NOMO-1 treated with DMSO at 0.1 percent for 48 hours (cell line): Measurements from ENCODE around the gene PMEPA1.

Source experiments
- DNase-seq: peaks from one replicate; lab custom pipeline; 2025; ENCODE audit not compliant: unreplicated experiment; lab: John Stamatoyannopoulos, UW

Gene PMEPA1

GRCh38 chr20:57737349-57737748, 27.5 kb upstream of the PMEPA1 start:
- no peak for DNase-seq

- no peak for DNase-seq
These were observed 27.0 kb upstream of the PMEPA1 start for GRCh38 chr20:57736738-57737347.

GRCh38 chr20:57735831-57736737, 26.3 kb upstream of the PMEPA1 start:
- DNase-seq: no peak

GRCh38 chr20:57734754-57735153, 24.9 kb upstream of the PMEPA1 start:
- no peak for DNase-seq

DNA sequence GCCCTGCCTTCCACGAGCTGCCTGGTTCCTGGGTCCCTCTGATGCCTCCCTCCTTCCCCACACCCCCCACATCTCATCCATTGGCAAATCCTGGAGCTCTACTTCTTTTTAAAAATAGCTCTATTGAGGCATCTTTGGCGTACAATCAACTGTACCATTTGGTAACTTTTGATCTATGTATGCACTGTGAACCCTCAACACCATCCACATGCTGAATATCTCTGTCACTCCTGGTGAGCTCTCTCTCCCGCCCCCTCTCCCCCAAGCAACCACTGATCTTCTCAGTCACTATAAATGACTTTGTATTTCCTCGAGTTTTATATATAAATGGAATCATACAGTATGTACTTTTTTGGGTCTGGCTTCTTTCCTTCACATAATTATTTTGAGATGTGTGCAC, 22.4 kb upstream of the PMEPA1 start:
- no peak for DNase-seq

DNA sequence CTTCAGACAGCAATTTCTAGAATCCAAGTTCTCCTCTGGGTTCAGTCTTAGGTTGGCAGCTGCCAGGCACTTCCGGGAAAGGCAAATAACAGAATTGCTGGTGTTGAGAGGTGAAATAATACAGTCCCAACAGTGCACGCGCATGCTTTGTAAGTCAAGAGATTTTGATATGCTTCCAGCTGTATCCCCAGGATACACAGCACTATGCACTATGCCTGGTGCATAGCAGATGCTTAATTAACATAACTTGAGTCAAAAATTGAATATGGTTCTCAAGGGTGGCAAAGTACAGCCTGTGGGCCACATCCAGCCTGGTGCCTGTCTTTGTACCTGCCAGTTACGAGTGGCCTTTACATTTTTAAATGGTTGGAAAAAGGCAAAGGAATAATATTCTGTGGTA, 18.9 kb upstream of the PMEPA1 start:
- DNase-seq: no peak

DNA sequence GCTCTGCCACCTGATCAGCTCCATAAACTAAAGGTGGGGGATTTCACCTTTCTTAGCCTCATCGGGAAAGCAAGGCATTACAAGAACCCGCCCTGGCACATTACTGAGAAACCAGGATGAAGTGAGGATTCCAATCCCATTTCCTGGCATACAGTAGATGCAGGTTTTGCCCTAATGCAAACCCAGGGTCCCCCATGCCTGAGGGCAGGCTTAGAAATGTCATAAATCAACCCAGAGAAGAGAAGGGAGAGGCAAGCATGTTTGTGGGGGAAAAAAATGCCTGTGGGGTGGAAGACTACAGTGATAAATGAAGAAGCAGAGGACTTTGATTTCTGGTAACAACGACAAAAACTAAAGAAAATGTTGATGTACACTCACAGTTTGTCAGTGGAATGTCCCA, 18.0 kb upstream of the PMEPA1 start:
- no peak for DNase-seq

GRCh38 chr20:57725636-57726035, 15.8 kb upstream of the PMEPA1 start:
- no peak for DNase-seq

DNA sequence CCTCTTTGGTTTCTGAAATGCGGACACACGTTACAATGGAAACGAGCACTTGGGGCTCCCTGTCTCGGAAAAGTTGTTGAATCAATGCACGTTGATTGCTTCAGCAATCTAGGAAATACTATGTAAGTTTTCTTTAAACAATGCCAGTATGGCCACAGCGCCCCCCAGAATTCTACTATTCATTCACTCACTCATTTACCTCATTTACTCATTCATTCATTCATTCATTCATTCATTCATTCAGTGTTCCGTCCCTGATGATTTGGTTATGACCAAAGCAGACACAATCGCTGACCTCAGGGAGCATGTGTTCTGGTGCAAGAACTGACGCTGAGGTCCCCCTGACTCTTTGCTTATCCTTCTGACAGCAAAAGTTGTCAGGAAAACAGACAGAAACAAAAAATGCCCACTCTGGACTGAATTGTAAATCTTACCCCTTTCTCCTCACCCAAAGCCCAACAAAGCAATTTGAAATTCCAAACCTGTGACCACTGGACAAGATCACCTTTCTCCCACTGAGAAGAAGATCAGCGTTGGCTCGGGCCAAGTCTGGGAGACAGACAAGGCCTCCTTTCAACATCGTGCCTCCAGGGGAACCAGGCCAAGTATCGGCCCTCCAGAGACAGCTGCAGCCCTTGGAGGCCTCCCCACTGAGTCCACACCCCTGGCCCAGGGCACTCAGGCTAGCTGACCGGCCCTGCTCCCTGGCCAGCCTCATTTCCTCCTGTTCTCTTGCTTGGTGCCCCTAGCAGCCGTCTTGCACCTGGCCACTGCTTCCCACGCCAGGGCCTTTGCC, 15.0 kb upstream of the PMEPA1 start:
- no peak for DNase-seq

- DNase-seq: no peak
These were observed 14.0 kb upstream of the PMEPA1 start for GRCh38 chr20:57723816-57724215.

DNA sequence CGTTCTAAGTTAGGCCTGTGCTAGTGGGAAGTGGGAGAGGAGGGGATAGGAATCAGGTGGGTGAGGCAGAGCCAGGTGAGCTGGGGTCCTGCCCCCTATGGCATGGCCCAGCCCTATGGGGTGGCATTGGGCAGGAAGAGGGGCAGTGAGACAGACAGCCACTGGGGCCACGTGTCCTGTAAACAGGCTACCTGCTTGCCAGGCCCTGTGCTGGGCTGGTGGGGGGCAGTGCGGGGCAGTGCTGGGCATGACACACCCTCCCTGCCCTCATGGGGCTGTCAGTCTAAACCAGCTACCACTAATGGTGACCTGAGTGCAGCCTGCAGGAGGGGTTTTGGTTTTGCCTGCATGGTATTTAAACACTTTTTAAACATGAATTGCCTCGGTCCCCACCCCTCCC, 10.1 kb upstream of the PMEPA1 start:
- DNase-seq: no peak

DNA sequence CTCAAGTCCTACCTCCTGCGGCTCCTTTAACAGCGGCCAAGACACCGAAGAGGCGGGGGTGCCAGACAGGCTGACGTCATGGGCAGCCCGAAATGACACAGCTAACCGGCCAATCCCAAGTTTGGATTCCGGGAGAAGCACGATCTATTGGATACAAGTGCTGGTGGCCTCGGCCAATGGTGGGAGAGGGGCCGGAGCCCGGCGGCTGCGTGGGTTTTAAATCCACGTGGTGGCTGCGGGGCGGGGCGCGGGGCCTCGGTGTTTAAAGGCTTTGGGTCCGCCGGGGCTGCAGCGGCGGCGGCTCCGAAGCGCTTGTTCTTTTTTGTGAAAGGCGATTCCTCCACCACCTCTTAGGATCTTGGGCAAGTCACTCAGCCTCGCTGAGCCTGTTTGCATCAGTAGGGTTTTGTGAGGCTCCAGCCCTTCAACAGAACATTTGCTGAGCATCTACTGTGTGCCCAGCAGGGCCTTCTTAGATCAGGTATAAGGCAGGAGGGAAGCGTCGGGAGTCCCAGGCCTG, 8.7 kb upstream of the PMEPA1 start:
- peak; percentile 97 for DNase-seq

DNA sequence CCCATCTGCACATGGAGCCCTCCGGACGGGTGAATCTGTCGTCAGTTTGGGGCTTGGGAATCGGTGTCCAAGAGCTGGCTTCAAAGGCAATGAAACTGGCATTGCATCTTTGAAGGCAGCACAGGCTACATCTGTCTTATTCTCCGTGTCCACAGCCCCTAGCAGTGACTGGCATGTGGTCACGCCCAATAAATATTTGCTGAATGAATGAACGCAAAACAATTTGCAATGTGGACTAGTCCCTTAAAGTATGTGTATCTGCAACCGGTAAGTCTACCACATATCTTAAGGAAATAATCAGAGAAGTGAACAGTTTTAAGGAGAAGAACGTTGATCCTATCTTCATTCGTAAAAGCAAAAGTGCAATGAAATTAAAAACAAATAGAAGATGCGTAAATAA, 8.0 kb upstream of the PMEPA1 start:
- DNase-seq: no peak

DNA sequence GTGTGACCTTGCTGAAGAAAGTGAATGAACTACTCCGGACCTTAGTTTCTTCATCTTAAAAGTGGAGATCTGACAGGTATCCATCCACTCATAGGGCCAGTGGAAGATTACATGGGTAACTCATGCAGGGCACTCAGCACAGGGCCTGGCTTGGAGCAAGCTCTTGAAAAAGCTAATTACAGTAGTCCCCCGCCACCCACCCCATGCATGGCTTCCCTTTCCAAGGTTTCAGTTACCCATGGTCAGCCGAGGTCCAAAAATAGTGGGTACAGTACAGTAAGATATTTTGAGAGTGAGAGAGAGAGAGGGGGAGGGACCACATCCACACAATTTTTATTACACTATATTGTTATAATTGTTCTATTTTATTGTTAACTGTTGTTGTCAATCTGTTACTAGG, 7.1 kb upstream of the PMEPA1 start:
- no peak for DNase-seq

- no peak for DNase-seq
These were observed 6.4 kb upstream of the PMEPA1 start for GRCh38 chr20:57716202-57716601.

DNA sequence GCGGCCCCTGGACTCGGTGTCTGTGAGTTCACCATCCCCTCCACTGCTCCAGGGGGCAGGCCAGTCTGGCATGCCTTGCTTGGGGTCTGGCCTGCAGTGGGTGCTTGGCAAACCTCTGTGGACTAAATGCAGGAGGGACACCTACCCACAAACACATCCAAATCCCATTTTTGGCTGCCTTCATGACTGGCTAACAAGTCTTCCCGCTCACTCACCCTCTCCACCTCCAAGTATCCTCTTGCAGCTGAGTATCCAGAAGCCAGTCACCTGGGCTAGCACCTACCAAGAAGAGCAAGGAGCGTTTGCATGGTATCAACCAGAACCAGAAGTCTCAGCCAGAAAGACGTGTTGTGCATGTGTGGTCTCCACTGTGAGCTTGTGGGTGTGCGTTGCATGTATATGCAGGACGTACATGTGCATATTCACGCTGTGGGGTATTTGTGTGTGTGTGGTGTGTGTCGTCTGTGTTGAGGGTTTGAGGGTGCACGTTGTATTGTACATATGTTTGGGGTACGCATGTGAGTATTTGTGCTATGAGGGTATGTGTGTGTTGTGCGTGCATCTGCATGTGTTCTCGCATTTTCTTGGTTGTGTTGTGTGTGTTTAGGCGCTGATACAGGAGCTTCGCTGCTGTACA, 5.6 kb upstream of the PMEPA1 start:
- DNase-seq: no peak

DNA sequence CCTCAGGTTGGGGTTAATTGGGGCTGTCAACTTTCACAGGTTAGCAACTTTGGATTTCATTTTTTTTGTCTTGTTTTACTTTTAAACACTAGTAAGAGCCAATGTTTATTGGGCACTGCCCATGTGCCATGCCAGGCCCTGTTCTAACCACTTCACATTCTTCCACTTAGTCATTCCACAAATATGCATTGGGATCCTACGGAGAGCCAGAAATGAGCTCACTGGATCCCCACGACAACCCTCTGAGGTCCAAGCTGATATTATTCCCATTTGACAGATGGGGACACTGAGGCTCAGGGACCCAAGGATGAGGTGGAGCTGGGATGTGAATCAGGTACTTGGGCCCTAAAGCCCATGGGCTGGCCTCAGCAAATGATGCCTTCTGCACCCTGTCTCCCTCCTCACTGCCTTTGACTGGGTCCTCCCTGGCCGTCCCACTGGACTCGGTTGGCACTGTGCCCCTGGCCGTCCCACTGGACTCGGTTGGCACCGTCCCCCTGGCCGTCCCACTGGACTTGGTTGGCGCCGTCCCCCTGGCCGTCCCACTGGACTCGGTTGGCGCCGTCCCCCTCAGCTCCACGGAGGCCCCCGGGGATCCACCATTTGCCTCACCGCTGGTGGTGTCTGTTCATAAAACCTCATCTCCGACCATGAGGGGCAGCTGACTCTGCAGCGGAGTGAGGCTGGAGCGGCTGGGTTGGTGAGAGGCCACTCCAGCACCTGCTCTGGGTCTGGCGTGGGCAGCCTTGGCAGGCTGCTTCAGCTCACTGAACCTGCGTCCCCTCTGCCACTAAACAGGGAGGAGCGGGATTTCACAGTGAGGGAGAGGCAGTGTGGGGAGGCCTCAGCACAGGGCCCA, 4.8 kb upstream of the PMEPA1 start:
- DNase-seq: no peak

DNA sequence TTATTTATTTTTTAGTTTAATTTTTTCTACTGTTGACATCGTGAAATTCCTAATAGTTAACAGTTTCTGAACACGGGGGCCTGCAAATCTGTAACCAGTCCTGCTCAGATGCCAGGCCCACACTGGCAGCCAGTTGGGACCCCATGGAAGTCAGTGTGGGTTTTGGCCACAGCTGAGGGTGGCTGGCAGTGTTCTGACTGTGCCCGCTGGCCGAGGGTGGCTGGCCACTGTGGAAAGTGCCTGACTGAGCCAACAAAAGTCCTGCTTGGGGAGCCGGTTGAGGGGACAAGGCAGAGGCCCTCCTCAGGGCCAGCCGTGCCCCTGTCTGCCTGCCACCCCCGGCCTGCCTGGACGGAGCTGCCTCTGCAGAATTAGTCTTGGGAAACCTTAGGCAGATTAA, 4.1 kb upstream of the PMEPA1 start:
- no peak for DNase-seq

GRCh38 chr20:57713505-57713903, 3.7 kb upstream of the PMEPA1 start:
- peak; percentile 64 for DNase-seq

DNA sequence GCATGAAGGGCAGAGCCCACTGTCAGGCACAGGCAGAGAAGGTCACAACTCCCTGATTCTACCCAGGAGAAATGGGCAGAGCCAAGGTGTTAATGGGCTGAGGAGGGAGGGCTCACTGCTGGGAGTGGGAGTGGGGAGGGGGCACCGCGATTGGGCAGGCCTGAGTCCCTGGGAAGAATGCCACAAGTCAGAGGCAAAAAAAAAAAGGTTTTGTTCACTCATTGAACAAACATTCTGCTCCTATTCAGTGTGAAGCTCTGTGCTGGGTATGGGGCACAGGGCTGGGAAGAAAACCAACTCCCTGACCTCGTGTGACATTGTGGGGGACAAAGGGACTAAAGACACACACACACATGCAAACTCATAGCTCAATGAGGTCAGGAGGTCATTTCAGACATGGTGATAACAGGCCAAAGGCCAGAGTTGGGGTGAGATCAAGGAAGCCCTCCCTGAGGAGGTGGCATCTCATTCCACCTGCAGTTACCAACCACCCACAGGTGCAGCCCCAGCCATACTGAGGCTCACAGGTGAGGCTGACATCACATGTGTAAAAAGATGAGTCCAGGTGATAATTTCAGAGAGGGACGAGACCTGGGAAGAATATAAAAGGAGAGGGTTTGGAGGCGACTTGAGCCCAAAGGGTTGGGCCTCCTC, 3.2 kb upstream of the PMEPA1 start:
- no peak for DNase-seq
